Hematopoietic multipotent progenitor cell treated with erythropoietin and hydrocortisone succinate and interleukin-3 and kit ligand, for 4 days (in vitro differentiated cells): ENCODE data around the gene ELF3.
"Not testable (repeated sequence)": the region's sequence is repeated elsewhere in the genome, so short reads cannot be mapped to it uniquely, and the experiment has no call there.

Source experiments
- DNase-seq: peaks from one replicate; pipeline ENCODE4 v3.0.0-alpha.2; 2015

ELF3 gene

DNA sequence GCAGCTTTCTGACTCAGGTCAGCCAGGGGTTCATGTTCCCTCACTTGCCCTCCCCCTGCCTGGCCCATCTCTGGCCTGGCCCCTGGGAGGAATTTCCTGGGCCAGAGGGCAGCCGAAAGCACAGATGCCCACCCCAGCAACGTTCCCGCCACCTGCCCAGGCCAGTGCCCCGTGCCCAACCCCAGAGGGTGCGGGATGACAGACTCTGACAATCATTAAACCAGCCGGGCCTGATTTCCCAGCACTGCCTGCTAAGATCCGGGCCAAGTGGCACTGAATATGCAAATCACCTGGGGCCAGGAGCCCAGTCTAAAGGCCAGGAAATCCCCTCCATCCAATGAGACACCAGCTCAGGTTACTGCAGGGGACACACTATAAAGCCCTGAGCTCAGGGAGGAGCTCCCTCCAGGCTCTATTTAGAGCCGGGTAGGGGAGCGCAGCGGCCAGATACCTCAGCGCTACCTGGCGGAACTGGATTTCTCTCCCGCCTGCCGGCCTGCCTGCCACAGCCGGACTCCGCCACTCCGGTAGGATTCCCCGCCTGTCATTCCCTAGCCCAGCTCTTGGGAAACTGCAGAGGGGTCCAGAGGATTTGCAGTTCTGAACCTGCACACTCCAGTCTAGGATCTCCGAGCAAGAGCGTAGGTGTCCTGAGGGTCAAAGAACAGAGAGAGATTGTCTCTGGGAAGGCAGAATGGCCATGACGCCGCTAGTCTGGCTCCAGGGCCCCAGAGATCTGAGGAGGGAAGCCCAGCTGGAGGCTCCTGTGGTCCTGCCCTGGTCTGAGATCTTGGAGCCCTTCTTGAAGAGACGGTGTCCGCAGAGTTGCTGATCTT is at the start of gene ELF3:
Gene ELF3, plus strand, starts transcription at position 408 of the 836 bp plus-strand sequence. CDS start 550 bp downstream, outside the sequence.
- no peak for DNase-seq

DNA sequence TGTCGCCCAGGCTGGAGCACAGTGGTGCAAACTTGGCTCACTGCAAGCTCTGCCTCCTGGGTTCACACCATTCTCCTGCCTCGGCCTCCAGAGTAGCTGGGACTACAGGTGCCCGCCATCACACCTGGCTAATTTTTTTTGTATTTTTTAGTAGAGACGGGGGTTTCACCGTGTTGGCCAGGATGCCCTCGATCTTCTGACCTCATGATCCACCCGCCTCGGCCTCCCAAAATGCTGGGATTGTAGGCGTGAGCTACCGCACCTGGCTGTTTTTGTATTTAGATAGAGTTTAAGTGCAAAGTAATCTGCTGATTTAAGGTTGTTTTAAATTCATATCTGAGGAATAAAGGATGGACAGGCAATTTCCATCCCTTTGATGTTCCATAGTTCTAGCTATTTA is 48.0 kb upstream of the ELF3 start:
- not testable (repeated sequence) for DNase-seq

DNA sequence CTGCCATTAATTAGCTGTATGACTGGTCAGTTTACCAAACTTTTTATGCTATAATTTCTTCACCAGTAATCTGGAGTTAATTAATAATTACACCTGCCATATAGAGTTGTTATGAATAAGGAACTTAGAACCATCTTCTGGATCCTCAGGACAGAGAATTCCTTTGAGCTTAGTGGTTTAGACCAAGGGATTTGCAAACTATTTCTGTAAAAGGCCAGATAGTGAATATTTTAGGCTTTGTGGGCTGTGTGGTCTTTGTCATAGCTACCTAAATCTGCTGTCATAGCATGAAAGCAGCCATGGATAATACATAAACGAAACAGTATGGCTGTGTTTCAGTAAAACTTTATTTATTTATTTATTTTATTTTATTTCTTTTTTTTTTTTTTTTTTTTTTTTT is 46.1 kb upstream of the ELF3 start:
- no peak for DNase-seq

DNA sequence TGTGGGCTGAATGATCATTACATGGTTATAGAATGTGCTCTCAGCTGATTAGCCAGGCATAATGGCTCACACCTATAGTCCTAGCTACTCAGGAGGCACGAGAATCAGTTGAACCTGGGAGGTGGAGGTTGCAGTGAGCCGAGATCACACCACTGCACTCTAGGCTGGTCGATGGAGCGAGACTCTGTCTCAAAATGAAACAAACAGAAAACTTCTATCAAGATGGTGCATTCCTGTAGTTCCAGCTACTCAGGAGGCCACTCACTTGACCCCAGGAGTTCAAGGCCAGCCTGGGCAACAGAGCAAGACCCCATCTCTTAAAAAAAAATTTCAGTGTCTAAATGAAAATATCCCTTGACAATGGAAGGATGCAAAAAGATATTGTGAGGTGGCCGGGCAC is 44.2 kb upstream of the ELF3 start:
- no peak for DNase-seq

DNA sequence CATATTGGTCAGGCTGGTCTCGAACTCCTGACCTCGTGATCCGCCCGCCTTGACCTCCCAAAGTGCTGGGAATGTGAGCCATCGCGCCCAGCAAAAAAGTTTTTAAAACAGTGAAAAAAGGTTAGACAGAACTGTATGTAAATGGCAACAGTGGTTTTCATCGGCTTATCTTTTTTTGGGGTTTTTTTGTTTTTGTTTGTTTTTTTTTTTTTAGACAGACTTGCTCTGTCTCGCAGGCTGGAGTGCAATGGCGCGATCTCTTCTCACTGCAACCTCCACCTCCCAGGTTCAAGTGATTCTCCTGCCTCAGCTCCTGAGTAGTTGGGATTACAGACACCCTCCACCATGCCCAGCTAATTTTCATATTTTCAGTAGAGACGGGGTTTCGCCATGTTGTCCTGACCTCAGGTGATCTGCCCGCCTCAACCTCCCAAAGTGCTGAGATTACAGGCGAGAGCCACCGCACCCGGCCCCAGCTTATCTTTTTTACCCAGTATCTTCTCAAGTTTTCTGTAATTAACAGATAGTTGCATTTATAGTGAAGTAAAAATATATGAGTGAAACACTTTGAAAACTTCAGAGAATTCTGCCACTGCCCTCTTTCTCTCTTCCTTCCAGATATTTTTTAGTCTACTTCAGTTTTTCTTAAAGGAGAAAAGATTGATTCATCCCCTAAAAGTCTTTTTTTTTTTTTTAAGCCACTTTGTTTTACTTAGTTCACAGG is 42.0 kb upstream of the ELF3 start:
- peak; percentile 22 for DNase-seq

DNA sequence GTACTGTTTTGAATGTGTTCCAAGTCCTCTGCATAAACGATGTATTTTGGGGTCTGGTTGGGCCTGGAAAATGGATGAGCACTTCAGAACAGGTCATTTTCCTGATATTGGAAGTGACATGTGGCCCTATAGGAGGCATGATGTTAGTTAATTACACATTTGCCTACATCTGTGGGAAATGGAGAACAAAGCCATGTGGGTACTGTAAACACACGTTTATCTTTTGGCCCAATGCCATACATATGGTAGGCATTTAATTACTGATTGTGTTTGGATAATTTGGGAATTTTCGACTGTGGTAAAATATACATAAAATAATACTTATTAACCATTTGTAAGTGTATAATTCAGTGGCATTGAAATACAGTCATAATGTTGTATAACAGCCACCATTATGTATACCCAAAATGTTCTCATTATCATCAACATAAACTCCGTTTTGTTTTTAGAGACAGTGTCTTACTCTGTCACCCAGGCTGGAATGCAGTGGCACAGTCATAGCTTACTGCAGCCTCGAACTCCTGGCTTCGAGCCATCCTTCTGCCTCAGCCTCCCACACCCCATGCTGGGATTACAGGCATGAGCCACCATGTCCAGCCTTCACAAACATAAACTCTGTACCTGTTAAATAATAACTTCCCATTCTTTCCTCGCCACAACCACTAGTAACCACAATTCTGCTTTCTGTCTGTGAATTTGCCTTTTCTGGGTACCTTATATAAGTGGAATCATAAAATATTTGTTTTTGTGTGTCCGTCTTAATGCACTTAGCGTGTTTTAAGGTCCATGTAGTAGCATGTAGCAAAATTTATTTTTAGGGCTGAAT is 39.8 kb upstream of the ELF3 start:
- peak; percentile 29 for DNase-seq

DNA sequence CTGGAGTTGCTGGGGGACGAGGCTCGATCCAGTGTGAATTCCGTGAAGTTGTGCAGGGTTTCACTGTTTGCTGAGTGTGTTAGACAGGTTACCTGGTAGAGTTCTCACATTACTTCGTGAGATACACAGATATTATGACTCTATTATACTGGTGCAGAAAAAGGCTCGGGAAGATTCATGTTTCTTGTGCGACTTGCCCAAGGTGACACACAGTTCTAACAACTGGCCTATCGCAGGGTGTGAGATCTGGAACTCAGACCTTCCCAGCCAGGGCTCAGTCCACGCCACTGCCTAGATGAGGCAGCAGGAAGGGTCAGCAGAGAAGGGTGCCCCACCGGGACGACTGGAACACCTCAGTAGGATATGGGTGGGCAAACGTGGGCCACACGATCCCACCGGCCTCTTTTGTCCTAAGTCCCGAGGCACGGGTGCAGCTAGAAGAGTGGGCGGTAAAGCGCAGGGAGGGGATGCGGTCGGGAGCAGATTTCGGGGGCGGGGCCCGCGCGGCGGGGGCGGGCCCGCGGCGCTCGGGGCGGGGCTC is 28.2 kb upstream of the ELF3 start:
- DNase-seq, result peak; percentile 81

DNA sequence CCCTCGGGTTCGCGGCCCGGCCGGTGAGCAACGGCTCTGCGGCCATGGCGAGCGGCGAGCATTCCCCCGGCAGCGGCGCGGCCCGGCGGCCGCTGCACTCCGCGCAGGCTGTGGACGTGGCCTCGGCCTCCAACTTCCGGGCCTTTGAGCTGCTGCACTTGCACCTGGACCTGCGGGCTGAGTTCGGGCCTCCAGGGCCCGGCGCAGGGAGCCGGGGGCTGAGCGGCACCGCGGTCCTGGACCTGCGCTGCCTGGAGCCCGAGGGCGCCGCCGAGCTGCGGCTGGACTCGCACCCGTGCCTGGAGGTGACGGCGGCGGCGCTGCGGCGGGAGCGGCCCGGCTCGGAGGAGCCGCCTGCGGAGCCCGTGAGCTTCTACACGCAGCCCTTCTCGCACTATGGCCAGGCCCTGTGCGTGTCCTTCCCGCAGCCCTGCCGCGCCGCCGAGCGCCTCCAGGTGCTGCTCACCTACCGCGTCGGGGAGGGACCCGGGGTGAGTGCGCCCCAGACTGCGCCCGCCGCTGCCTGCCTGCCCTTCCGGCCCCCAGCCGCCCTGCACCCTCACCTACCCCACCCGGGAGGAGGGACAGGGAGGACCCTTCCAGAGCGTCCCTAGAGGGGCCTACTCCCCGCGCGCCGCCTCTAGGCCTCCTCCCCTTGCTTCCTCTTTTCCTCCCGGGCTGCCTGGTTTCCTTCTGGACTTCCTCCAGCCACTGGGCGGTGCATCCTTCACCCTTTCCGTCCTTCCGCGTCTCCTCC is 27.6 kb upstream of the ELF3 start, which contains the start of gene RNPEP:
Gene RNPEP, plus strand, starts transcription at position 26 of the 757 bp plus-strand sequence. Its CDS starts 19 bp downstream, at position 45.
- DNase-seq, result peak; percentile 85

DNA sequence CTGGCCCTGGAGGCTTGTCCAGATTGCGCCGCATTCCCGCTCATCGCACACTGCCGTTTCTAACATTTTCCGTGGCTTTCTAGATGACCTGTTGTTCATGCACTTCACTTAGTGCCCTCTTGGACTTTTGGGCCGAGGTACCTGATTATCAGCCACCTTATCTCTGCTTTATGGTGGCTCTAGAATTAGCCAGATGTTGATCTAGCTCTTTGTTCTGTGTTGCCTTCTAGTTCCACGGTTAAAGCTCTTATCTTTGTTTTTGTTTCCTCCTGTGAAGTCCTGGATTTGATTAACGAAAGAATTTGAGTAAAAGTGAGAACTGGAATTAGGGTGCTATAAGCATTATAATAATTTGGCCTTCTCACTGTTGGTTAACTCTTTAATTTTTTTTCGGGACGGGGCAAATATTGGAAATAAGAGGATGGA is 27.0 kb upstream of the ELF3 start:
- no peak for DNase-seq

GRCh38 chr1:201984446-201984845 is 25.9 kb upstream of the ELF3 start:
- DNase-seq, result no peak

GRCh38 chr1:201985355-201985754 is 25.0 kb upstream of the ELF3 start:
- DNase-seq, result no peak

DNA sequence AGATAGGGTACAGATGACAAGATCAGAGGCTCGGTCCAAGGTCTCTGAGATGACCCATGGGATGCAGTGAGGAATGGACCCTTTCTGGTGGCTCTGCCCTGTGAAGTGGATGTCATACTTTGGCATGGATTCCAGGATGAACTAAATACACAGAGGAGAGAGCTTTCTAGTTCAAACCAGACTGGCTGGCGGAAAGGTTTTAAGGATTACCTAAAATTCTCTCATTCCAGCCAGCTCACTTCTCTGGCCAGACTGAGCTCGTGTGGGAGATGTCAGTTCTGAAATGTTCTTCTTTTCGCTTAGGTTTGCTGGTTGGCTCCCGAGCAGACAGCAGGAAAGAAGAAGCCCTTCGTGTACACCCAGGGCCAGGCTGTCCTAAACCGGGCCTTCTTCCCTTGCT is 21.8 kb upstream of the ELF3 start:
- DNase-seq, result no peak

GRCh38 chr1:201989354-201990128 is 20.8 kb upstream of the ELF3 start:
- DNase-seq, result no peak

- DNase-seq, result no peak
These were observed 20.0 kb upstream of the ELF3 start for GRCh38 chr1:201990427-201990826.

DNA sequence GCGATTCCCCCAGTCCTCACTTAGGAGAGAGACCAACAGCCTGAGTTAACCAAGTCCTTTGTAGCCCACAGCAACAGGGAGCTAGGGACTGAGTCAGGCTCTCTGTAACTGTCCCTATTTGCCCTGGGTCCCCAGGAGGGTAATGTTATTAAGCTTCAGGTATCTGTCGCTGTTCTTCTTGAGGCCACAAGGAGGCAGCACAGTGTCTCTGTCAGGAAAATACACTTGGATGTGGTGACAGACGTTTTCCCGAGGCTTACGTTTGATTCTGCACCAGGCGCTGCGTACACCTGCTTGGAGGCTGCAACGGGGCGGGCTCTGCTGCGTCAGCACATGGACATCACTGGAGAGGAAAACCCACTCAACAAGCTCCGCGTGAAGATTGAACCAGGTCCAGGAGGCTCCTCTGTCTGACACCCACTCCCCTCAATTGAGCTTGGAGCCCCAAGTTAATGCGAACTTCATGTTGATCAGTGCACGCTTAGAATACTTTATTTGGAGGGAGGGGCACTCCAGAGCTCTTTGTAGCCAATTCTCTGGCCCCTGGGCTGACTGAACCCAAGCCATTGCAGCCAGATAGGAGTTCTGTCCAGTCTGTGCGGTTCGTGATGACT is 10.7 kb upstream of the ELF3 start:
- peak; percentile 78 for DNase-seq

DNA sequence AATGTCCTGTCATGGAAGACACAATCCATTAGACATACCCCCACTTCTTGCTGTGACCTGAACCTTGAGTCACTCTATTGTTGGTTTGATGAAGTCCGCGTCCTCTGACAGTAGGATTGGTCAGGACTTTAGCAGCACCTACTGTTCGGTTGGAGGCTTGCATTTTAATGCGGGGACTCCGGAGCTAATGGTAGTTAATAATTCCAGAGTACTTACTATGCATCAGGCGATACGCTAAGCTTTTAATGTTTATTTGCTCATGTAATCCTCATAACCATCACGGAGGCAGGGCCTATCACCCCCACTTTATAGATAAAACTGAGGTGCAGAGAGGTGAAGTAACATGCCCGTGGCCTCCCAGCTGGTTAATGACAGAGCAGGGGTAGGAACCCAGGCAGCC is 7.9 kb upstream of the ELF3 start:
- DNase-seq, result no peak

DNA sequence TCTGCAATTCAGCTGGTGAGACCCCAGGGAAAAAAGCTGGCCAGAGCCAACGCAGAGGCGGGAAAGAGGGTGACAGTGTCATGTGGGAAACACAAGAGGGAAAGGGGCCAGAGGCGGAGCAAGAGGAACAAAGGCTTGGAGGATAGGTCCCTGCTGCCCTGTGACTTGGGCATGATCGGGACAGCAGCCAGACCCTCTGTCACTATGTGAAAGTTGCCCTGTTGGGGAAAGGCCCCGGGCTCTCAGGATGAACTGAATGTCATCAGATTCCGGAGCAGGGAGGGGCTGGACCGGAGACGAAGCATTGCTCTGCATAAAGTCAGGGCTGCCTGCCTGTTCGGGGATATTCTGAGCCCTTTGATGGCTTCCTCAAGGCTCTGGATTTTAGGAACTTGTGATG is 5.7 kb upstream of the ELF3 start:
- no peak for DNase-seq

- DNase-seq, result peak; percentile 28
These were observed 4.4 kb upstream of the ELF3 start for GRCh38 chr1:202005958-202006357.

GRCh38 chr1:202007304-202007703 is 3.1 kb upstream of the ELF3 start:
- no peak for DNase-seq

- peak; percentile 55 for DNase-seq
These were observed 2.4 kb upstream of the ELF3 start for GRCh38 chr1:202007805-202008489.
